HAP-1 (cell line): ENCODE data around the gene MCTP1.
"Not testable (repeated sequence)": the region's sequence is repeated elsewhere in the genome, so short reads cannot be mapped to it uniquely, and the experiment has no call there.

Source experiments
- DNase-seq, 2 experiments: peaks; one replicate each; pipeline ENCODE4 v3.0.0-alpha.2; 2016 to 2020; ENCODE audit warnings: low spot score in 2 of 2
- H3K27me3 ChIP-seq: fragments of 250-450 bp; sonication (Bioruptor Pico); 2 replicates; pipeline ENCODE4 v1.5.1; 2020; ENCODE audit warnings: low read depth, mild to moderate bottlenecking, moderate library complexity
- H3K36me3 ChIP-seq: fragments of 250-450 bp; sonication (Bioruptor Pico); replicated peaks from 2 replicates; pipeline ENCODE4 v1.5.1; 2020; ENCODE audit warnings: mild to moderate bottlenecking
- H3K4me1 ChIP-seq: fragments of 250-450 bp; sonication (Bioruptor Pico); 2 replicates; pipeline ENCODE4 v1.5.1; 2020; ENCODE audit warnings: mild to moderate bottlenecking
- H3K4me3 ChIP-seq: fragments of 250-450 bp; sonication (Bioruptor Pico); 2 replicates; pipeline ENCODE4 v1.5.1; 2020; ENCODE audit warnings: mild to moderate bottlenecking, moderate library complexity
- H3K9me3 ChIP-seq: fragments of 250-450 bp; sonication (Bioruptor Pico); 2 replicates; pipeline ENCODE4 v1.5.1; 2020; ENCODE audit warnings: mild to moderate bottlenecking, moderate library complexity
- in situ Hi-C: fragments of 300-500 bp; cut with MboI; formaldehyde crosslinking; loops from 3 replicates; pipeline ENCODE4 v1.14.3; 2020; ENCODE audit warnings: low sequenced_read_pairs, inconsistent platforms, mixed read lengths

Gene MCTP1

DNA sequence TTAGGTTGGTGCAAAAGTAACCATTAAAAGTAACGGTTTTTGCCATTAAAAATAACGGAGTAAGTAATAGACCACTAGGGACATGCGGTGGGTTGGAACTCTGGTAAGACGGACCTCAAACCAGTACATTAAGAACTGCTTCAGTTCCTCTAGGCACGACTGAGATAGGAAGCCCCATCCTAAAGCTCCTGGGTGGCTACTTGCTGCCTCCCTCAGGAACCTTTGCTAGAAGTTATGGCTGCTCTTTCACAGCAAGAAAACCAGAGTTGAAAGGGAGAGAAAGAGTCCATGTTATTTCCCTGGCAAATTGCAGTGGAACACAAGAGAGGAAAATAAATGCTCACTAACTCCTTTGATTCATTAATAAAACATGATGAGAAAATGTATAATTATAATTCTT, 47.6 kb downstream of the MCTP1 start:
- H3K4me3 ChIP-seq: no peak overlapping the region
- H3K36me3 ChIP-seq: no peaks in the 10 kb centered on the region
- H3K27me3 ChIP-seq: no peaks in the 10 kb centered on the region
- H3K4me1 ChIP-seq: no peaks in the 10 kb centered on the region
- in situ Hi-C loops: no loop called here
- H3K9me3 ChIP-seq: no peaks in the 10 kb centered on the region
- no peak for DNase-seq

DNA sequence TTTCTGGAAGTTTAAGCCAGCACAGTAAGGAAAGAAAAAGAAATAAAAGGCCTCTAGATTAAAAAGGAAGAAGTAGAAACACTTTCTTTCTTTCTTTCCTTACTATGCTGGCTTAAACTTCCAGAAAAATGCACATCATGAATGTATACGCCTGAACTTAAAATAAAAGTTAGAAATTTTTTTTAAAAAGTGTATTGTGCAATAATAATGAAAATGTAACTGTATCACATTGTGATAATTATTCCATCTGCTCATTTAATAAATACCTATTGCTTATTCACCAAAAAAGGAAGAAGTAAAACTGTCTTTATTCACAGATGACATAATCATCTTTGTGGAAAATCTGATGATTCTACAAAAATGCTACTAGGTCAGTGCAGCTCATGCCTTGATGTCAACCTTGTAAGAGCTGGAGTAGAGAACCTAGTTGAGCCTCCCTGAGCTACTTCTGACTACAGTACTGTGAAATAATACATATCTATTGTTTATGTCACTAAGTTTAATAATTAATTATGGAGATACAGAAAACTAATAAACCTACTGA, 49.4 kb downstream of the MCTP1 start:
- no peaks in the 10 kb centered on the region for H3K36me3 ChIP-seq
- H3K27me3 ChIP-seq: no peaks in the 10 kb centered on the region
- H3K9me3 ChIP-seq: no peaks in the 10 kb centered on the region
- in situ Hi-C loops: no loop called here
- H3K4me1 ChIP-seq: no peaks in the 10 kb centered on the region
- no peak for DNase-seq
- no peak overlapping the region for H3K4me3 ChIP-seq

DNA sequence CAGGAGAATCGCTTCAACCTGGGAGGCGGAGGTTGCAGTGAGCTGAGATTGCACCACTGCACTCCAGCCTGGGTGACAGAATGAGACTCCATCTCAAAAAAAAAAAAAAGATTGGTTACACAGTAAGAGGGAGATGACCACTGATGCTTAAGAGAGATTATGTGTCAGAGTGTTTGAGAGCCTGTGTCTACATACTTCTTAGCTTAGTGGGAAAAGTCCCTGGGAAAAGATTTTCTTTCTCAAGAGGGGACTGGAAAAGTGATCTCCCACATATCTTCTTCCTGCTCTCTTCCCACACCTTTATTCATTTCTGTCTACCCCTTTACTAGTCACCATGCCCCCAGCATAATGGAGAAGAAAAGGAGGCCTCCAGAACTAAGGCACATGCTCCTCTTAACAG, 55.2 kb downstream of the MCTP1 start:
- no peak for DNase-seq
- H3K36me3 ChIP-seq: no peaks in the 10 kb centered on the region
- H3K27me3 ChIP-seq: no peaks in the 10 kb centered on the region
- H3K9me3 ChIP-seq: no peaks in the 10 kb centered on the region
- in situ Hi-C loops: no loop called here
- no peaks in the 10 kb centered on the region for H3K4me1 ChIP-seq
- no peak overlapping the region for H3K4me3 ChIP-seq

DNA sequence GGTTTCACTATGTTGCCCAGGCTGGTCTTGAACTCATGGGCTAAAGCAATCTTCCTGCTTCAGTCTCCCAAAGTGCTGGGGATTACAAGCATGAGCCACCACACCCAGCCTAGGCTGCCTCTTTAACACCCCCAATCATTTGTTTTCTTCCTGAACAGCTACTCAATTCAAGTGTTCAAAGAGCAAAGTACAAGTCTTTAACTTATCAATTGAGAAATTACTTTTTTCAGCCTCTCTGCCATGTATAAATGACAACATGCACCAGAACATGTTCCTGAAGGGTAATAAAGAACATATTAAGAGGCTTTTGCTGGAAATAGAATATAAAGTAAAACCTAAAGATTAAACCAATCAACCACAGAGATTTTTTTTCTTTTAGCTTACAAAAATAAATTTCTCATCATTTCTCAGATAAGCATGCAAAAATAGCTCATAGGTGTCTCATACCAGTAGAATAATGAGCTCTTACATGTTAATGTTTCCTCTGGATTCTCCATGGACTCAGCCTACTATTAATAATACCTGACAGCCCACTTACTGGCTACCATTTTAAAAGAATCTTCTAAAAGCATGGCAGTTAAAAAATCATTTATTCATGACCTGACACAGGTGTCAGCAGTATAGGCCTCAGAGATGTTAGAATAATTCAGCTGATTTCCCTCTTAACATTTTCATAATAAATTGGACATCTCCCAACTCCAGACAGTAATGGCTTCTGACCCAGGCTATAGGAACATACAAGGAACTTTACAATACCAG, 60.0 kb downstream of the MCTP1 start:
- H3K27me3 ChIP-seq: no peaks in the 10 kb centered on the region
- in situ Hi-C loops: no loop called here

DNA sequence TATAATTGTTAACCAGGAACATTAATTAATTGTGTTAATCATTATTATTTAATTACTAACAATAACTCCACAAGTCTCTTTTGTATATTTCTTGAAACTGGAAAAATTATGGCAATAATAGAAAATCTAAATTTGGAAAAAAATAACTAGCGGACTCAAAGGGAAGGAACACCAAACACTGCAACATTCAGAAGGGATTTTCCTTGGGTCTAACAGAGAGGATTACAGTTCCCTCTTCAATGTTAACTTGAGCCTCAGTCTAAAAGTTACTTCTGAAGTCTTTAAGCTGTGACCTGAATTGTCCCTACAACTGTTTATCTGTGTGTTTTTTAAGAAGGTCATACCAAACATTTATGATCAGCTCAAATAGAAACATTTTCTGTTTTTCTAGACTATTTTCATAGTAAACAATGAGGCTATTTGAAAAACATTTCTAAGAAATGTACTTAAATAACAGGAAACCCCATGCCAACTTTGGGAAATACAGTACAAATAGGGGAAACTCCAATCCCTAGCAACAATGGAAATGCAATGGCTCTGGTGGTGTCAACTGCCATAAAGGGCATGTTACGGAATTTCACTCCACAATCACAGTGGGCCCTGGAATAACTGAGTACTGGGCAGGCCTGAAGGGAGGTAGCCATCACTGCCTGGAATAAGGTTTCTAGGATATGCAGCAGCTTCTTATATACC, 61.2 kb downstream of the MCTP1 start:
- DNase-seq: no peak
- H3K4me1 ChIP-seq: no peaks in the 10 kb centered on the region
- H3K4me3 ChIP-seq: no peak overlapping the region
- no peaks in the 10 kb centered on the region for H3K27me3 ChIP-seq
- H3K36me3 ChIP-seq: no peaks in the 10 kb centered on the region
- H3K9me3 ChIP-seq: no peaks in the 10 kb centered on the region
- in situ Hi-C loops: no loop called here

More for the DNA sequence above, 60.0 kb downstream of the MCTP1 start:
- no peaks in the 10 kb centered on the region for H3K9me3 ChIP-seq
- no peaks in the 10 kb centered on the region for H3K4me1 ChIP-seq
- no peaks in the 10 kb centered on the region for H3K36me3 ChIP-seq
- H3K4me3 ChIP-seq: no peak overlapping the region
- no peak for DNase-seq

DNA sequence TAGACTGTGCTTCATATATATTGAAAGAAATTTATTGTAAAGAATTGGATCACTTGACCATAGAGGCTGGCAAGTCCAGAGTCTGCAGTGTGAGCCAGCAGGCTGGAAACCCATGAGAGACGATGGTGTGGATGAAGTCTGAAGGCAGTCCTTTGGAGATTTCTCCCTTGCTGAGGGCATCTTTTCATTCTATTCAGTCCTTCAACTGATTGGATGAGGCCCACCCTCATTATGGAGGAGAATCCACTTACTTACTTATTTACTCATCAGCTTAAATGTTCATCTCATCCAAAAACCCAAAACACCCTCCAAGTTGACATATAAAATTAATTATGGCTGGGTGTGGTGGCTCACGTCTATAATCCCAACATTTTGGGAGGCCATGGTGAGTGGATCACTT, 62.1 kb downstream of the MCTP1 start:
- no peak for DNase-seq
- no peaks in the 10 kb centered on the region for H3K36me3 ChIP-seq
- no peaks in the 10 kb centered on the region for H3K9me3 ChIP-seq
- no peaks in the 10 kb centered on the region for H3K27me3 ChIP-seq
- H3K4me1 ChIP-seq: no peaks in the 10 kb centered on the region
- in situ Hi-C loops: no loop called here
- no peak overlapping the region for H3K4me3 ChIP-seq

DNA sequence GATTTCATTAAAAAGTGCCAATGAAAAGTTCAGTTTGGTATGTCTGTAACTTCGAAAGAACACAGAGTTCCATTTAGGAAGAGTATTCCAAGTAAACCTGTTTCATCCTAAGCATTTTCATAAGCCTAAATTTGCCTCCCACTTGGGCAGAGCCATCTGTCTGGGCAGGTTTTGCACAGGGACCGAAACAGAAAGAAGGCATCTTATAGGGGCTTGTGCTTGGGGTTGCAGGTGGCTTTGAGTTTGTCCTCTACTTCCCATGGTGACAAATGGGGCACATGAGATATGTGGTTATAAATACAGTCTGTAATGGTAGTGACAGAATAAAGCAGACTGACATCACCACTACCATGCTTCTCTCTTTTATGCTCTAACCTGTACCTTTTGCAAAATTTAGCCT, 63.7 kb downstream of the MCTP1 start:
- Histone ChIP-seq H3K4me3 (no peak overlapping the region), H3K4me1 (no peaks in the 10 kb centered on the region), H3K27me3 (no peaks in the 10 kb centered on the region), H3K36me3 (no peaks in the 10 kb centered on the region), H3K9me3 (no peaks in the 10 kb centered on the region)
- DNase-seq: no peak
- in situ Hi-C loops: no loop called here

DNA sequence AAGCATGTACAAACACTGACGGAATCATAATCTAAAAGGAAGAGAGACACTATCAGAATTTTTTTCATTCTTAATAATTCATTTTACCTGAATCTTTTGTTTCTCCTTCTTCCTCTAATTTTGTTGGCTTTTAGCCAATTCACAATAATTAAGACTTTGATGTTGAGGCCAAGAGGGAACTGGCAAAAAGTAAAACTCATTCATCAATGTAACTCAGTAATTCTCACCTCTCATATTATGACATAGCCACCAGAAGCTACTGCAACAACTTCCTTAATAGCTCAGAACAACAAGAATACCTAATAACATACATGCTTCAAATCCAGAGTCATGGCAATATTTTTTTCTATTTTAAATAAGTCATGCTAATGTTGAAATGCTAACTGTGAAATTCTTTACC, 64.5 kb downstream of the MCTP1 start:
- Histone ChIP-seq H3K36me3 (no peaks in the 10 kb centered on the region), H3K4me3 (no peak overlapping the region), H3K4me1 (no peaks in the 10 kb centered on the region), H3K27me3 (no peaks in the 10 kb centered on the region), H3K9me3 (no peaks in the 10 kb centered on the region)
- no peak for DNase-seq
- in situ Hi-C loops: no loop called here

DNA sequence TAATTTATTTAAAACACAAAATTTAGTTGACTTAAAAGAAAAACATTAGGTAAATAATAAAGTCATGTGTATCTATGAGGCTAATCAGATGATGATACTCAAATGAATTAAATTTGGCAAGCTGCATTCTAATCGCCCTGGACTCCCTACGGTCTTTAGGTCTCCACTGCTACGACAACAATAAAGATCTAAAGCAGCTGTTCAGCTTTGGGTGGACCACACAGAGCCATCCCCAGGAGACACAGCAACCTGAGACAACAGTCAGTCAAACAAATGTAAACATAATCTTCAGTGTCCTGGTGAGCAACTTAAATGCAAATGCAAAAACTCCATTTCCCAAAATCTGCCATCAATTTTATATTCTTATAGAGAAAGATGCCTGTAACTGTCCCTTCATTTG, 65.5 kb downstream of the MCTP1 start:
- no peaks in the 10 kb centered on the region for H3K27me3 ChIP-seq
- in situ Hi-C loops: no loop called here
- no peaks in the 10 kb centered on the region for H3K4me1 ChIP-seq
- H3K9me3 ChIP-seq: no peaks in the 10 kb centered on the region
- no peaks in the 10 kb centered on the region for H3K36me3 ChIP-seq
- no peak for DNase-seq
- no peak overlapping the region for H3K4me3 ChIP-seq

DNA sequence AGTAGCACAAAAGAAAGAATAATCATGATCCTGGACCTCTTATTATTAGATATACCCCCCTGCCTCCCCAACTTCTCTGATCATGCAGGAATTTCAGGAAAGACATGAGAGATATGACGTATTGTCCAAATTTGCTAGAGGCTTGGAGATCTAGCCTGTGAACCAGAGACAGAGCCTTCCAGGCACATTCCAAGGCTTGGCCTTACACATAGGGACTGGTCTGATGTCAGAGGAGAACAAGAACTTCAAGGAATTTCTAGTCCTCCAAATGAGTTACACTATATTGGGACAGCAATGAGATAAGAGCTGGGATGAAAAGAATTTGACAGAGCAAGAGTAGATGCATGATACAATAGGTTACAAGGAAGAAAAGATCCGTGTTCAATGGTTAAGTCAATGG, 67.0 kb downstream of the MCTP1 start:
- Histone ChIP-seq H3K36me3 (no peaks in the 10 kb centered on the region), H3K27me3 (no peaks in the 10 kb centered on the region), H3K9me3 (no peaks in the 10 kb centered on the region), H3K4me1 (no peaks in the 10 kb centered on the region), H3K4me3 (no peak overlapping the region)
- DNase-seq: no peak
- in situ Hi-C loops: no loop called here

DNA sequence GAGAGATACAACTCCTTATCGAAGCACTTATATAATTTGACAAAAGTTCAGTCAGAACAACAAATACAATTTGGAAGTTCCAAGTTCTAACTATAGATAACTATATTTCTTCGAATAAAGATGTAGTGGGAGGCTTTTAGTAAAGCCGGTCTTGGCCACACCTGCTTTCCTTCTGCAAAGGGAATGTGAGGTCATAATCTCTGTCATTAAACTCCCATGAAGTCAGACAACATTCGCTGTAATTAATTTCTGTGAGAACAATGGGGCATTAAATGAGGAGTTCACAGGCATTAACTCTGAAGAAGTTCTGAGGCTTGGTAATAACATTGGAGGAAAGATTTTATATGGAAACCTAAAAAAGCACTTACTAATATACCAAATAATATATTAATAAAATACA, 67.5 kb downstream of the MCTP1 start:
- H3K36me3 ChIP-seq: no peaks in the 10 kb centered on the region
- in situ Hi-C loops: no loop called here
- DNase-seq: no peak
- H3K4me3 ChIP-seq: no peak overlapping the region
- no peaks in the 10 kb centered on the region for H3K9me3 ChIP-seq
- no peaks in the 10 kb centered on the region for H3K4me1 ChIP-seq
- H3K27me3 ChIP-seq: no peaks in the 10 kb centered on the region

DNA sequence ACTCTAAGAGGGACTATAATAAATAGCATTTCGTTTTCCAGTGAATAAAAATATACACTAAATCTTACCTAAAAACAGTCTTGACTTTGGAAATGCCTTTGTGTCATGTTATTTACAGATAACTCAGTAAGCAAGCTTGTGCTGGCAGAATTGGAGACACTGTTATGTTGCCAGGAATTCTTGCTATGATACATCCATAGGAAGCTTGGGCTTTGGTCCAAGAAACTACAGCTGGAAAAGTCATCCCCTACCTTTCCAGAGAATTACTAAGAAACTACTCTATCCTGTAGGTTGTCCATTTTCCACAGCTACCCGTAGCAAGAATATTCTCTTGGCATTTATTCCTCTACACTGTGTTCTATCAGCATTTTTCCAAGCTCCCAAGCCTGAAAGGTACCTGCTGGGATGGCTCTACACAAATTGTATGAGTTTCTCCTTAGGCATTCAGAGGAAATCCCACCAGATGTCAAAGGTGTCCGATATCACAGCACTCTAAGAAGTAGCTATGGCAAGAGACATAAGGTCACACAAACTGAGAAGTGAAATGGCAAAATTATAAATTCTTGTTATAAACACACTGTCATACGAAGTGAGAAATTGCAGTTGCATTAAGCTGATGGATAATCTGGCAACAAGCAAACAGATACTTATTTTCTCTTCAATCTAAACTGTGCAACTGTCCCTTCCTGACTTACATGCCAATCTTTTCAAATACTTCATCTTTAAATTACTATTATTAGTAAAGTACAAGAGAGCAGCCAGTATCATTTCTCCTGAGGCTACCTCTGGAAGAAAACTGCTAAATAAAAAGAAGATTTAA, 68.5 kb downstream of the MCTP1 start:
- Histone ChIP-seq H3K4me1 (no peaks in the 10 kb centered on the region), H3K36me3 (no peaks in the 10 kb centered on the region), H3K27me3 (no peaks in the 10 kb centered on the region), H3K4me3 (no peak overlapping the region), H3K9me3 (no peaks in the 10 kb centered on the region)
- in situ Hi-C loops: no loop called here
- DNase-seq: no peak

DNA sequence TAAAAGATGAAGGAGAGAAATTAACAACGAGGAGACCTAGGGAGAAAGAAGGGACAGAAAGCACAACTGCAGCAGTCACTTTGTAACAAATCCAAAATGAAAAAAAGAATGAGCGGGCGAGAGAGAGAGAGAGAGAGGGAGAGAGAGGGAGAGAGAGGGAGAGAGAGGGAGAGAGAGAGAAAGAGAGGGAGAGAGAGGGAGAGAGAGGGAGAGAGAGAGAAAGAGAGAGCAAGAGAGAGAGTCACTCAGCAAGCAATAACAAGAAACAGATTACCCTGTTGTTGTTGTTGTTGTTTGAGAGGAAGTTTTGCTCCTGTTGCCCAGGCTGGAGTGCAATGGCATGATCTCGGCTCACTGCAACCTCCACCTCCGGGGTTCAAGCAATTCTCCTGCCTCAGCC, 77.1 kb downstream of the MCTP1 start:
- H3K4me3 ChIP-seq, H3K27me3 ChIP-seq, H3K36me3 ChIP-seq, DNase-seq, H3K9me3 ChIP-seq, in situ Hi-C loops, H3K4me1 ChIP-seq: not testable (repeated sequence)

DNA sequence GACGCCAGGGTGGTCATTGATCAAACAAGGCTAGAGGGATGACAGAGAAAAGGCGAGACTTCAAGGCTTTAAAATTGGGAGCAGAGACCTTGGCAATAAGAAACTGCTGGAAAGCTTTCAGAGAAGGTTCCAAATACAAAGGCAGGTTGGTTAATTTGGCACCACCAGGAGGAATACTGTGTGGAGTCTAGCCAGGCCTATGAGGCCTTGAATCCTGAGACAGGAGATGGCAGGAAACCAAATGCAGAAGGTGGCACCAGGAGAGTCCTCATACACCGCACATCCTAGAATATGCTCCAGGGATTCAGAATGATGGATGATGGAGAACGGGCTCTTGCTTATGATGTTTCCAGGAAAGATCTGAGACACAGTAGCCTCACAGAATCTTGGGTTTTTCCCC, 90.0 kb downstream of the MCTP1 start:
- no peaks in the 10 kb centered on the region for H3K27me3 ChIP-seq
- no peak for DNase-seq
- no peaks in the 10 kb centered on the region for H3K36me3 ChIP-seq
- no peak overlapping the region for H3K4me3 ChIP-seq
- peaks cover 18% of the 10 kb centered on the region for H3K4me1 ChIP-seq
- H3K9me3 ChIP-seq: no peaks in the 10 kb centered on the region
- in situ Hi-C loops: no loop called here
